IPS-11a (cell line): ENCODE measurements around the gene DBET.
A peak's percentile ranks its signal among the peaks of the same experiment; 100 is the strongest.
"Not testable (repeated sequence)": the region's sequence is repeated elsewhere in the genome, so short reads cannot be mapped to it uniquely, and the experiment has no call there.

Source experiments
- H3K4me3 ChIP-seq: one replicate; pipeline ENCODE4 v1.5.1; 2013; ENCODE audit warnings: low read depth, low read length, control low read depth

DBET gene

GRCh38 chr4:190064342-190064741 is at the start of gene DBET:
TSS of gene DBET (plus strand) at chr4:190064502.
- not testable (repeated sequence) for H3K4me3 ChIP-seq

- peak overlapping the region; percentile 39 for H3K4me3 ChIP-seq
Measured at GRCh38 chr4:190014771-190015537, 49.3 kb upstream of the DBET start.

- peak overlapping the region; percentile 39 for H3K4me3 ChIP-seq
Measured at GRCh38 chr4:190015538-190016368, 48.5 kb upstream of the DBET start.

- H3K4me3 ChIP-seq: no peak overlapping the region
Measured at GRCh38 chr4:190016369-190017289, 47.7 kb upstream of the DBET start.

GRCh38 chr4:190017357-190018200 is 46.7 kb upstream of the DBET start:
- peak overlapping the region; percentile 13 for H3K4me3 ChIP-seq

- no peak overlapping the region for H3K4me3 ChIP-seq
Measured at GRCh38 chr4:190018201-190018920, 45.9 kb upstream of the DBET start.

- no peak overlapping the region for H3K4me3 ChIP-seq
Measured at GRCh38 chr4:190019023-190019858, 45.1 kb upstream of the DBET start.

- H3K4me3 ChIP-seq: not testable (repeated sequence)
Measured at GRCh38 chr4:190019859-190020463, 44.3 kb upstream of the DBET start.

GRCh38 chr4:190020790-190021717 is 43.2 kb upstream of the DBET start:
- peak overlapping the region; percentile 20 for H3K4me3 ChIP-seq

- H3K4me3 ChIP-seq: not testable (repeated sequence)
Measured at GRCh38 chr4:190021973-190022372, 42.3 kb upstream of the DBET start.

GRCh38 chr4:190022614-190023281 is 41.6 kb upstream of the DBET start:
- not testable (repeated sequence) for H3K4me3 ChIP-seq

GRCh38 chr4:190027156-190027555 is 37.1 kb upstream of the DBET start, which contains the start of gene FRG2:
TSS of gene FRG2 (minus strand) at chr4:190027256. CDS start at chr4:190027204, 52 bp downstream.
- not testable (repeated sequence) for H3K4me3 ChIP-seq

- H3K4me3 ChIP-seq: not testable (repeated sequence)
Measured at GRCh38 chr4:190031264-190031663, 33.0 kb upstream of the DBET start.

GRCh38 chr4:190037704-190038388 is 26.5 kb upstream of the DBET start:
- H3K4me3 ChIP-seq: not testable (repeated sequence)

GRCh38 chr4:190040873-190041272 is 23.4 kb upstream of the DBET start:
- H3K4me3 ChIP-seq: not testable (repeated sequence)

- H3K4me3 ChIP-seq: not testable (repeated sequence)
Measured at GRCh38 chr4:190047627-190048026, 16.7 kb upstream of the DBET start.
